Loucy (cell line): ENCODE measurements around the gene CENPF.

Experiments used
- H2AFZ ChIP-seq: fragments of 200-600 bp; sonication (generic); 2 replicates; pipeline ENCODE4 v1.6.0; 2016; ENCODE audit warnings: antibody characterized with exemption, mild to moderate bottlenecking, low read length, moderate library complexity
- H3F3A ChIP-seq: fragments of 200-600 bp; 2 replicates; pipeline ENCODE4 v1.6.0; 2016; ENCODE audit warnings: antibody characterized with exemption, low read depth, mild to moderate bottlenecking
- H3K27me3 ChIP-seq: fragments of 200-600 bp; sonication (generic); 2 replicates; pipeline ENCODE4 v1.6.1; 2014; ENCODE audit warnings: low read length, mild to moderate bottlenecking; ENCODE audit not compliant: insufficient read depth, poor library complexity, severe bottlenecking
- H3K36me3 ChIP-seq: fragments of 200-600 bp; sonication (generic); 2 replicates; pipeline ENCODE4 v1.6.1; 2016; ENCODE audit warnings: low read length; ENCODE audit not compliant: insufficient read depth
- H3K4me1 ChIP-seq: fragments of 200-600 bp; sonication (generic); 2 replicates; pipeline ENCODE4 v1.5.1; 2014; ENCODE audit warnings: low read length, mild to moderate bottlenecking; ENCODE audit not compliant: insufficient read depth, poor library complexity, severe bottlenecking
- H3K4me2 ChIP-seq: fragments of 200-600 bp; sonication (generic); 2 replicates; pipeline ENCODE4 v1.6.0; 2014; ENCODE audit warnings: antibody characterized with exemption, low read length, low read depth, mild to moderate bottlenecking; ENCODE audit not compliant: poor library complexity, severe bottlenecking
- H3K4me3 ChIP-seq: fragments of 200-600 bp; sonication (generic); 2 replicates; pipeline ENCODE4 v1.5.1; 2014; ENCODE audit warnings: low read length, mild to moderate bottlenecking, mixed read lengths; ENCODE audit not compliant: poor library complexity, severe bottlenecking
- H3K79me2 ChIP-seq: fragments of 200-600 bp; sonication (generic); 2 replicates; pipeline ENCODE4 v1.6.1; 2014; ENCODE audit warnings: low read length; ENCODE audit not compliant: insufficient read depth
- H3K9ac ChIP-seq: fragments of 200-600 bp; sonication (generic); 2 replicates; pipeline ENCODE4 v1.6.0; 2014; ENCODE audit warnings: mild to moderate bottlenecking, low read depth, low read length, moderate library complexity; ENCODE audit not compliant: poor library complexity, severe bottlenecking
- H3K9me2 ChIP-seq: fragments of 200-600 bp; sonication (generic); replicated peaks from 2 replicates; pipeline ENCODE4 v1.6.1; 2016; ENCODE audit warnings: low read depth, low read length, mixed read lengths
- H3K9me3 ChIP-seq: fragments of 200-600 bp; sonication (generic); 2 replicates; pipeline ENCODE4 v1.6.1; 2014; ENCODE audit warnings: mild to moderate bottlenecking, antibody characterized with exemption, low read length, low read depth; ENCODE audit not compliant: insufficient read depth
- H4K20me1 ChIP-seq: fragments of 200-600 bp; sonication (generic); 2 replicates; pipeline ENCODE4 v1.6.0; 2014; ENCODE audit warnings: antibody characterized with exemption, low read length, mild to moderate bottlenecking; ENCODE audit not compliant: insufficient read depth, poor library complexity, severe bottlenecking
- CTCF ChIP-seq: fragments of 200-600 bp; sonication (generic); conservative IDR thresholded peaks from 2 replicates; pipeline ENCODE4 v1.5.1; 2014; ENCODE audit warnings: mild to moderate bottlenecking, antibody characterized with exemption, low read length
- EZH2phosphoT487 ChIP-seq: fragments of 200-600 bp; IDR thresholded peaks from 2 replicates; pipeline ENCODE4 v1.6.1; 2018; ENCODE audit warnings: antibody characterized with exemption, mild to moderate bottlenecking, moderate library complexity, borderline replicate concordance

The CENPF gene

GRCh38 chr1:214688891-214689290, 85.9 kb downstream of the CENPF start:
- H3K9ac ChIP-seq: no peak overlapping the region
- no peak overlapping the region for H3K4me3 ChIP-seq
- H3K4me2 ChIP-seq: no peak overlapping the region
- no peaks in the 10 kb centered on the region for H3K79me2 ChIP-seq
- no peaks in the 10 kb centered on the region for H3K4me1 ChIP-seq
- H3K36me3 ChIP-seq: no peaks in the 10 kb centered on the region
- no peaks in the 10 kb centered on the region for H3K27me3 ChIP-seq
- H3K9me3 ChIP-seq: no peaks in the 10 kb centered on the region
- H2AFZ ChIP-seq: no peak overlapping the region
- no peaks in the 10 kb centered on the region for H3K9me2 ChIP-seq
- H4K20me1 ChIP-seq: no peaks in the 10 kb centered on the region
- TF ChIP-seq EZH2phosphoT487: no peak
- TF ChIP-seq CTCF: no peak
- no peaks in the 10 kb centered on the region for H3F3A ChIP-seq

GRCh38 chr1:214694769-214695168, 91.8 kb downstream of the CENPF start:
- no peaks in the 10 kb centered on the region for H4K20me1 ChIP-seq
- H2AFZ ChIP-seq: no peak overlapping the region
- no peaks in the 10 kb centered on the region for H3K79me2 ChIP-seq
- TF ChIP-seq EZH2phosphoT487 (no peak), CTCF (no peak)
- no peaks in the 10 kb centered on the region for H3K9me2 ChIP-seq
- H3K4me1 ChIP-seq: no peaks in the 10 kb centered on the region
- H3K9me3 ChIP-seq: no peaks in the 10 kb centered on the region
- no peak overlapping the region for H3K9ac ChIP-seq
- no peaks in the 10 kb centered on the region for H3F3A ChIP-seq
- H3K4me3 ChIP-seq: no peak overlapping the region
- H3K4me2 ChIP-seq: no peak overlapping the region
- no peaks in the 10 kb centered on the region for H3K27me3 ChIP-seq
- H3K36me3 ChIP-seq: no peaks in the 10 kb centered on the region

- no peak for TF ChIP-seq EZH2phosphoT487
- TF ChIP-seq CTCF: no peak
- Histone ChIP-seq H3K4me3 (no peak overlapping the region), H3K9me2 (no peaks in the 10 kb centered on the region), H3K4me2 (no peak overlapping the region), H2AFZ (no peak overlapping the region), H3F3A (no peaks in the 10 kb centered on the region), H3K79me2 (no peaks in the 10 kb centered on the region), H3K4me1 (no peaks in the 10 kb centered on the region), H4K20me1 (no peaks in the 10 kb centered on the region), H3K9me3 (no peaks in the 10 kb centered on the region), H3K9ac (no peak overlapping the region), H3K36me3 (no peaks in the 10 kb centered on the region), H3K27me3 (no peaks in the 10 kb centered on the region)
Observed at GRCh38 chr1:214698559-214698958, 95.6 kb downstream of the CENPF start.
